Activated CD4-positive, alpha-beta T cell treated with anti-CD3 and anti-CD28 coated beads, Interleukin-2, amount 10 ng/mL, durations not matched to agents 7 days and 5 days (primary cell): ENCODE measurements around the gene STUM. TPM values are rescaled to one million over a fixed set of nuclear protein-coding genes. Genes with fewer than 3 reads are reported as not detected.

Experiments used
- CTCF ChIA-PET: fragments of 350-600 bp; sonication (Branson Sonifier 250); formaldehyde crosslinking; loops from one replicate; lab custom pipeline; 2021; ENCODE audit warnings: antibody characterized with exemption; lab: Charles Lee
- POLR2A ChIA-PET: fragments of 350-600 bp; sonication (Branson Sonifier 250); formaldehyde crosslinking; loops from one replicate; lab custom pipeline; 2021; ENCODE audit warnings: antibody characterized with exemption; lab: Charles Lee
- DNase-seq: peaks from one replicate; pipeline ENCODE4 v3.0.0-alpha.2; 2020
- H3K27ac Mint-ChIP-seq: one replicate; pipeline ENCODE4 v1.8.0; 2021; ENCODE audit warnings: mild to moderate bottlenecking, moderate library complexity, mixed read lengths
- H3K27me3 Mint-ChIP-seq: one replicate; pipeline ENCODE4 v1.8.0; 2021; ENCODE audit warnings: mixed read lengths
- H3K36me3 Mint-ChIP-seq: one replicate; pipeline ENCODE4 v1.8.0; 2021; ENCODE audit warnings: low read depth, mixed read lengths
- H3K4me1 Mint-ChIP-seq: one replicate; pipeline ENCODE4 v1.8.0; 2021; ENCODE audit warnings: mixed read lengths
- H3K4me3 Mint-ChIP-seq: one replicate; pipeline ENCODE4 v1.8.0; 2021; ENCODE audit warnings: mild to moderate bottlenecking, moderate library complexity, mixed read lengths
- H3K9me3 Mint-ChIP-seq: one replicate; pipeline ENCODE4 v1.8.0; 2021; ENCODE audit warnings: mixed read lengths
- total RNA-seq, 2 experiments: library from RNA; stranded (reverse); gene quantifications; one replicate each; pipeline ENCODE4 v1.2.3, GENCODE V29; 2021

STUM gene
- total RNA-seq, 2 experiments from 2014 or later, result not detected

DNA sequence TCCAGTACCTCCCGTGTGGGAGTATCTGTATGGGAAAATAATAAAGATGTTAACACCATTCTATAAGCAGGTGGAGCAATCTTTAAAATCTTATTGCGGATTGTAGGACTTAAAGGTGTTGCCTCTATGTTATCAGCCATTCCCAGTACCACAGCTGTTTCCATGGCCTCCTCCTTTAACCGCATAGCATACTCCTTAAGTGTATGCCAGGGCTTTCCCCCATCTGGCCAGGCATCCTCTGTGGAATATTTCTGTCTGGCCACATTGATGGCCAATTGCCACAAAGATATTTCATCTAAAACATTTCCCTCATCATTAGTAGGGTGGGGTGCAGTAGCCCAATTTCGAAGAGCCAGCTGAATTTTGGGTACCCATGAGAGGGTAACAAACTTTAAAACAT lies 7.3 kb upstream of the STUM start:
- Mint-ChIP-seq H3K36me3 (no peaks in the 10 kb centered on the region), H3K27me3 (peaks cover 14% of the 10 kb centered on the region), H3K4me3 (no peak overlapping the region), H3K27ac (no peak overlapping the region), H3K9me3 (no peaks in the 10 kb centered on the region), H3K4me1 (no peaks in the 10 kb centered on the region)
- no peak for DNase-seq
- CTCF ChIA-PET, result no interaction called here
- POLR2A ChIA-PET, result no interaction called here

DNA sequence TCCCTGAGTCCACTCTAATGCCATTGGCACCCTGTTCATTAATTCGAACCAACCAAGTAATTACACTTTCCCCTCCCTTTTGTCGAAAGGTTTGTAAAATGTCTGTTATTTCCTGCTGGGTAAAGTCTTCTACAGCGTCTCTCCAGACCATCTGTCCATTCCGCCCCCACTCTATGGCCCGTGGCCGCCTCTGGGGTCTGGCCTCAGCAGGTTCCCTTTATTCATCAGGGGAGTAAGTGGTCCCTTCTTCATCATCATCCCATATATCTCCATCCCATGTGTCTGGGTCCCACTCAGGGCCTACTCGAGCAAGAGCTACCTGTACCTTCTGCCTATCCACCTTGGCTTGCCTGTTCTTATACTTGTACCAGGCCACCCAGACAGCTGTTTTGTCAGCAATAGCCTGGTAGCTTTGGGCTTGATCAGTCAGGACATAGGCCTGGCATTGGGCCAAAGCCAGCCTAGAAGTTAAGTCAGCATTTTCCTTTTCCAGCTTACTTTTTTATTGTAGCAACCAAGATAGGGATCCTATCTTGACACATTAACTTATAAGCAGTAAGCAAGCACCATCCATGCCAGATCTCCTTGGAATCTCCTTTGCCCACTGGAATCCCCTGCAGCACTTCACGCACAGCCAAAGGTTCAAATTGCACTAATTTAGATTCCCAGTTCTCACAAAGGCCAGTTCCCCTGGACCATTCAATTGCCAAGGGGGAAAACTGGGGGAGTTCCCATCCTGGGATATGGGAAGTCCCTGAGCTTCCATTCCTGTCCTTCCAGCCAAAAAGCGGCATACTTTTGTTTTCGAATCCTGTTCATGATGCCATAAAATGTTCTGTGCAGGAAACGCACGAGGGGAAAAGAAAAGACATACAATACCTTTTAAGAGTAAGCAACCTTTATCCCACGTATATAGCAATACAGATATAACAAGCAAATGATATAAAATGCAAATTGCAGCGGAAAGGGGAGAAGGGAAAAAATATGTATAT lies 6.6 kb upstream of the STUM start:
- DNase-seq, result no peak
- Mint-ChIP-seq H3K36me3 (no peaks in the 10 kb centered on the region), H3K27me3 (peaks cover 20% of the 10 kb centered on the region), H3K27ac (no peak overlapping the region), H3K9me3 (no peaks in the 10 kb centered on the region), H3K4me1 (no peaks in the 10 kb centered on the region), H3K4me3 (no peak overlapping the region)
- ChIA-PET CTCF (interaction anchor here (0.6 kb wide), 1 partner anchor 1853 kb away, joined by 3 read pairs; no protein-coding TSS in a partner anchor), POLR2A (no interaction called here)

GRCh38 chr1:226542623-226543103 lies 5.9 kb upstream of the STUM start:
- Mint-ChIP-seq H3K27me3 (peaks cover 26% of the 10 kb centered on the region), H3K4me1 (peaks cover 2% of the 10 kb centered on the region), H3K36me3 (no peaks in the 10 kb centered on the region), H3K4me3 (no peak overlapping the region), H3K27ac (no peak overlapping the region), H3K9me3 (no peaks in the 10 kb centered on the region)
- no peak for DNase-seq
- ChIA-PET CTCF (interaction anchor here (0.6 to 1.2 kb wide), 2 partner anchors 10 to 1852 kb away, joined by 3 to 4 read pairs; no protein-coding TSS in a partner anchor), POLR2A (no interaction called here)

DNA sequence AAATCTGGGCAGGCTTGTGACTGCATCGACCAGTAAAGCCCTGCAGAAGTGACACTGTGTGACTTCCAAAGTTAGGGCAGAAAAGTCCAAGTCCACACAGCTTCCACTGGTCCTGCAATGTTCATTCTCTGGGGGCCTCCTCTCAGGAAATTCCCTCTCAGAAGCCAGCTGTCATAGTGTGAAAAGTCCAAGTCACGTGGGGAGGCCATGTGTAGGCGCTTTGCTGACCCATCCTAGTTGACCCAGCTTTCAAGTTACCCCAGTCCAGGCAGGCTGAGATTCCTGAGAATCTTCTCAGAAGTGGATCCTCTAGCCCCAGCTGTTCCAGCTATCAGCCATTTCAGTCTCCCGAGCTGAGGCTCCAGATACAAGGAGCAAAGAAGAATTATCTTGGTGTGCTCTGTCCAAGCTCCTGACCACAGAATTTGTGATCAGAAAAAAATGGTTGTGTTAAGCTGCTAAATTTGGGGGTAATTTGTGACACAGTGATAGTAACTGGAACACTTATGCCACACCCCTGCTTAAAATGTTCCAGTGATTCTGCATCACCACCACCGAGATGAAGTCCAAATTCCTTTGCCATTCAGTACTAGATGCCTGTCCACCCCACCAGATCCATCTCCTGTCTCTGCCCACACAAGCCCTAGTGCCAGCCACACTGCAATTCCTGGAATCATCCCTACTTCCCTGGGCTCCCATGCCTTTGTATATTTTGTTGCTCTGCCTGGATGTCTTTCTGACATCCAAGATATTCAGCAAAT lies 2.5 kb upstream of the STUM start:
- ChIA-PET POLR2A (no interaction called here), CTCF (no interaction called here)
- Mint-ChIP-seq H3K4me1 (peaks cover 19% of the 10 kb centered on the region), H3K9me3 (no peaks in the 10 kb centered on the region), H3K4me3 (no peak overlapping the region), H3K36me3 (no peaks in the 10 kb centered on the region), H3K27me3 (peaks cover 49% of the 10 kb centered on the region), H3K27ac (no peak overlapping the region)
- no peak for DNase-seq

GRCh38 chr1:226546926-226547325 lies 1.6 kb upstream of the STUM start:
- peaks cover 58% of the 10 kb centered on the region for H3K27me3 Mint-ChIP-seq
- no peaks in the 10 kb centered on the region for H3K36me3 Mint-ChIP-seq
- H3K9me3 Mint-ChIP-seq, result no peaks in the 10 kb centered on the region
- ChIA-PET POLR2A (no interaction called here), CTCF (interaction anchor here (1.0 kb wide), 1 partner anchor 121 kb away, joined by 3 read pairs; no protein-coding TSS in a partner anchor)
- no peak overlapping the region for H3K27ac Mint-ChIP-seq
- DNase-seq, result no peak
- H3K4me1 Mint-ChIP-seq, result peaks cover 19% of the 10 kb centered on the region
- no peak overlapping the region for H3K4me3 Mint-ChIP-seq

DNA sequence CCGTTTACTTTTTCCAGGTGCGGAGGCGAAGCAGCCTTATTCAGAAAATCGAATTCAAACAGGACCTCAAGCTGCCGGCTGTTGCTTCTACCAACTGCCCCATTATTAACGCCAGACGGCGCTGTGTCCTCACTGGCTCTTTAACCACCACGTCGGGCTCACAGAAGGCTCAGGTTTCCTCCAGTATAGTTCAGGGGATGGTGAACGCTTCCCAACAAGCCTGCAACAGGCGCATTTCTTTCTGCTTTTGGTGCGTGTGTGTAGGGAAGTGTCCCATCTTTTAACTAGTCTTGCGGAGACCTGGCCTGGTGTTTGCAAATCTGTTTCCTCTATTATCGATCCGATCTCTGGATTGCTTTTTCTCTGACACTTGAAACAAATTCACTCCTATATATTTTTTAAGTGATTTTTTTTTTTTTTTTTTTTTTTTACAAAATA lies 791 bp upstream of the STUM start:
- Mint-ChIP-seq H3K27ac (no peak overlapping the region), H3K36me3 (no peaks in the 10 kb centered on the region), H3K27me3 (peaks cover 64% of the 10 kb centered on the region), H3K4me1 (peaks cover 19% of the 10 kb centered on the region), H3K9me3 (no peaks in the 10 kb centered on the region), H3K4me3 (no peak overlapping the region)
- DNase-seq, result peak; percentile 64
- ChIA-PET CTCF (interaction anchor here (0.6 to 1.1 kb wide), 4 partner anchors 9 to 865 kb away, joined by 3 to 5 read pairs (median 4); no protein-coding TSS in a partner anchor), POLR2A (interaction anchor here (0.6 kb wide), 1 partner anchor 115 kb away, joined by 3 read pairs; no protein-coding TSS in a partner anchor)

- Mint-ChIP-seq H3K36me3 (no peaks in the 10 kb centered on the region), H3K4me3 (peak overlapping the region; percentile 12), H3K27ac (no peak overlapping the region), H3K4me1 (peaks cover 19% of the 10 kb centered on the region), H3K9me3 (no peaks in the 10 kb centered on the region), H3K27me3 (peaks cover 80% of the 10 kb centered on the region)
- CTCF ChIA-PET, result no interaction called here
- POLR2A ChIA-PET, result no interaction called here
- DNase-seq, result no peak
These were observed 751 bp downstream of the STUM start for GRCh38 chr1:226549094-226549936.

- Mint-ChIP-seq H3K27ac (no peak overlapping the region), H3K4me1 (peaks cover 19% of the 10 kb centered on the region), H3K4me3 (peak overlapping the region; percentile 36), H3K27me3 (peaks cover 82% of the 10 kb centered on the region), H3K36me3 (no peaks in the 10 kb centered on the region), H3K9me3 (no peaks in the 10 kb centered on the region)
- CTCF ChIA-PET, result interaction anchor here (0.6 kb wide), 2 partner anchors 39 to 95 kb away, joined by 3 read pairs; no protein-coding TSS in a partner anchor
- POLR2A ChIA-PET, result no interaction called here
- no peak for DNase-seq
These were observed 1.5 kb downstream of the STUM start for GRCh38 chr1:226549937-226550671.

DNA sequence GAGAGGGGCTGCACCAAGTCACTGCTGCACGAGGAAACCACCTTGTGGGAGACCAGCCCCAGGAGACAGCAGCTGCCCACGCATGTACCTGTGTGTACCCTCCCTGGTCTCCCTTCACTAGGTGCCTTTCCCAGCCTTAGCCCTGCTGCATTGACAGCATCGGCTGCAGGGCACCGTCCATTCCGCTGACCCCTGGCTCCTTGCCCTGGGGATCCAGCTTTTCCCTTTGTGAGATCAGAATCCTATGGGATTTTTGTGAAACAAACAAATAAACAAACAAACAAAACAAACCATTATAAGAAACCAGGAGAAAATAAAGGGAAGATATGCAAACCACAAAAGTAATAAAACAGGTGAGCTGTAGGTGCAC lies 2.1 kb downstream of the STUM start:
- no peak overlapping the region for H3K4me3 Mint-ChIP-seq
- H3K27me3 Mint-ChIP-seq, result peaks cover 82% of the 10 kb centered on the region
- no peak overlapping the region for H3K27ac Mint-ChIP-seq

DNA sequence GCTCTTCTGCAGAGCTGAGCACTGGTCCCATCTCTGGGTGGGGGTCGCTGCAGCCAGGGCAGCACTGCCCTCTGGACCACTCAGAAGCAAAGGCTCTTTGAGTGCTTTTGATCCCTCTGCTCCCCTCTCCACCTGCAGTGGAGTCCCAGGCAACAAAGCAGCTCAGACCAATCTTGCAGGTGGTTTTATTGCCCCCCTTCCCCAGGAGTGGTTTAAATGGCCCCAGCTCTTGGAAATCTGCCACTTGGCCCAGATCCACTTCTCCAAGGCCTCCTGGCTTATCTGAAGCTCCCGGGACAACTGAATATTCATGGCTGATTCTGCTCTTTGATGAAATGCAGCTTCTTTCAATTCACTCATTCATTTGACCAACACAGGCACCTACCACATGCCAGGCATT lies 2.7 kb downstream of the STUM start:
- Mint-ChIP-seq H3K9me3 (no peaks in the 10 kb centered on the region), H3K4me1 (peaks cover 19% of the 10 kb centered on the region), H3K27ac (no peak overlapping the region), H3K36me3 (no peaks in the 10 kb centered on the region), H3K27me3 (peaks cover 77% of the 10 kb centered on the region), H3K4me3 (no peak overlapping the region)
- CTCF ChIA-PET, result interaction anchor here (0.7 kb wide), 1 partner anchor 32 kb away, joined by 3 read pairs; no protein-coding TSS in a partner anchor
- POLR2A ChIA-PET, result no interaction called here
- DNase-seq, result no peak

More for the DNA sequence above, 2.1 kb downstream of the STUM start:
- H3K4me1 Mint-ChIP-seq, result peaks cover 19% of the 10 kb centered on the region
- no peaks in the 10 kb centered on the region for H3K9me3 Mint-ChIP-seq
- DNase-seq, result no peak
- ChIA-PET CTCF (interaction anchor here (0.6 to 0.7 kb wide), 2 partner anchors 31 to 95 kb away, joined by 3 read pairs; no protein-coding TSS in a partner anchor), POLR2A (no interaction called here)
- H3K36me3 Mint-ChIP-seq, result no peaks in the 10 kb centered on the region

- Mint-ChIP-seq H3K4me1 (peaks cover 19% of the 10 kb centered on the region), H3K9me3 (no peaks in the 10 kb centered on the region), H3K27ac (no peak overlapping the region), H3K27me3 (peaks cover 73% of the 10 kb centered on the region), H3K4me3 (no peak overlapping the region), H3K36me3 (no peaks in the 10 kb centered on the region)
- ChIA-PET POLR2A (no interaction called here), CTCF (no interaction called here)
- no peak for DNase-seq
These were observed 3.5 kb downstream of the STUM start for GRCh38 chr1:226552061-226552460.
